NCI-H146 (cell line): ENCODE results near the gene PCK1.

ENCODE experiments used
- DNase-seq: peaks from one replicate; lab custom pipeline; 2025; lab: John Stamatoyannopoulos, UW

The PCK1 gene

GRCh38 chr20:57536771-57537724 is 23.9 kb upstream of the PCK1 start:
- no peak for DNase-seq

- no peak for DNase-seq
These were observed 23.1 kb upstream of the PCK1 start for GRCh38 chr20:57537822-57538221.

GRCh38 chr20:57539889-57540288 is 21.0 kb upstream of the PCK1 start:
- DNase-seq: no peak

- no peak for DNase-seq
These were observed 19.9 kb upstream of the PCK1 start for GRCh38 chr20:57540890-57541580.

GRCh38 chr20:57543754-57544153 is 17.2 kb upstream of the PCK1 start:
- DNase-seq: no peak

GRCh38 chr20:57544838-57545564 is 15.9 kb upstream of the PCK1 start:
- peak; percentile 24 for DNase-seq

GRCh38 chr20:57545927-57546662 is 14.8 kb upstream of the PCK1 start:
- DNase-seq: no peak

GRCh38 chr20:57546956-57547649 is 13.8 kb upstream of the PCK1 start:
- no peak for DNase-seq

GRCh38 chr20:57548177-57549058 is 12.5 kb upstream of the PCK1 start:
- no peak for DNase-seq

GRCh38 chr20:57552471-57552870 is 8.4 kb upstream of the PCK1 start:
- DNase-seq: no peak

- DNase-seq: peak; percentile 62
These were observed 7.4 kb upstream of the PCK1 start for GRCh38 chr20:57553376-57554018.

GRCh38 chr20:57555457-57556184 is 5.3 kb upstream of the PCK1 start:
- DNase-seq: no peak

- no peak for DNase-seq
These were observed 4.0 kb upstream of the PCK1 start for GRCh38 chr20:57556980-57557274.

- no peak for DNase-seq
These were observed 2.8 kb upstream of the PCK1 start for GRCh38 chr20:57557926-57558613.

GRCh38 chr20:57558614-57559288 is 2.2 kb upstream of the PCK1 start:
- DNase-seq: no peak

GRCh38 chr20:57559289-57559634 is 1.6 kb upstream of the PCK1 start:
- no peak for DNase-seq

- no peak for DNase-seq
These were observed 1.0 kb upstream of the PCK1 start for GRCh38 chr20:57559658-57560553.
